Naive thymus-derived CD8-positive, alpha-beta T cell (primary cell): ENCODE data around the gene DOCK8. TPM values are rescaled to one million over a fixed set of nuclear protein-coding genes. Genes with fewer than 3 reads are reported as not detected.

Source experiments
- ATAC-seq, 2 donors: fragments of 150-1000 bp; cut with Tn5 transposase in 1 of 2; sonication (Bioruptor Pico), chemical (Tn5 transposase) in 1 of 2; 1 replicate in 1 of 2; 2 replicates in 1 of 2; pipeline ENCODE4 v1.10.0; 2021; ENCODE audit warnings: mild to moderate bottlenecking in 2 of 2, moderate library complexity in 2 of 2
- POLR2A ChIA-PET: fragments of 350-600 bp; sonication (Branson Sonifier 250); formaldehyde crosslinking; loops from one replicate; lab custom pipeline; 2021; ENCODE audit warnings: antibody characterized with exemption; lab: Charles Lee
- DNase-seq, 10 donors: peaks; one replicate each; pipeline versions ENCODE4 v3.0.0 to v3.0.0-alpha.2; 2020 to 2022
- H3K27ac Mint-ChIP-seq, 10 donors: one replicate each; pipeline ENCODE4 v1.8.0; 2020 to 2022; ENCODE audit warnings: mild to moderate bottlenecking in 10 of 10, mixed read lengths in 10 of 10, moderate library complexity in 4 of 10, inconsistent platforms in 1 of 10
- H3K27me3 Mint-ChIP-seq, 5 donors: one replicate each; pipeline ENCODE4 v1.8.0; 2021 to 2022; ENCODE audit warnings: mixed read lengths in 5 of 5
- H3K36me3 Mint-ChIP-seq, 3 donors: one replicate each; pipeline ENCODE4 v1.8.0; 2020 to 2022; ENCODE audit warnings: mixed read lengths in 3 of 3, mild to moderate bottlenecking in 2 of 3, inconsistent platforms in 1 of 3
- H3K4me1 Mint-ChIP-seq, 4 donors: one replicate each; pipeline ENCODE4 v1.8.0; 2021 to 2022; ENCODE audit warnings: mixed read lengths in 4 of 4
- H3K4me3 Mint-ChIP-seq, 10 donors: one replicate each; pipeline ENCODE4 v1.8.0; 2020 to 2022; ENCODE audit warnings: mild to moderate bottlenecking in 10 of 10, mixed read lengths in 10 of 10, moderate library complexity in 6 of 10, inconsistent platforms in 1 of 10
- H3K9me3 Mint-ChIP-seq, 9 donors: one replicate each; pipeline ENCODE4 v1.8.0; 2020 to 2022; ENCODE audit warnings: mixed read lengths in 9 of 9, mild to moderate bottlenecking in 3 of 9, inconsistent platforms in 1 of 9, moderate library complexity in 1 of 9
- polyA plus RNA-seq, 3 donors: library from polyadenylated mRNA; unstranded; fragments of 300-500 nt; fragmentation: Illumina TruSeq; gene quantifications; one replicate each; pipeline ENCODE4 v1.2.3, GENCODE V29; 2021
- total RNA-seq, 8 experiments: library from RNA in 2 of 8; stranded (reverse) in 2 of 8; gene quantifications; one replicate each; pipeline ENCODE4 v1.2.3 and lab custom pipeline; 2021 to 2026

Gene DOCK8
- total and polyA plus RNA-seq, 5 experiments from 2014 or later: 41.5 to 224 (median 52.2) TPM

DNA sequence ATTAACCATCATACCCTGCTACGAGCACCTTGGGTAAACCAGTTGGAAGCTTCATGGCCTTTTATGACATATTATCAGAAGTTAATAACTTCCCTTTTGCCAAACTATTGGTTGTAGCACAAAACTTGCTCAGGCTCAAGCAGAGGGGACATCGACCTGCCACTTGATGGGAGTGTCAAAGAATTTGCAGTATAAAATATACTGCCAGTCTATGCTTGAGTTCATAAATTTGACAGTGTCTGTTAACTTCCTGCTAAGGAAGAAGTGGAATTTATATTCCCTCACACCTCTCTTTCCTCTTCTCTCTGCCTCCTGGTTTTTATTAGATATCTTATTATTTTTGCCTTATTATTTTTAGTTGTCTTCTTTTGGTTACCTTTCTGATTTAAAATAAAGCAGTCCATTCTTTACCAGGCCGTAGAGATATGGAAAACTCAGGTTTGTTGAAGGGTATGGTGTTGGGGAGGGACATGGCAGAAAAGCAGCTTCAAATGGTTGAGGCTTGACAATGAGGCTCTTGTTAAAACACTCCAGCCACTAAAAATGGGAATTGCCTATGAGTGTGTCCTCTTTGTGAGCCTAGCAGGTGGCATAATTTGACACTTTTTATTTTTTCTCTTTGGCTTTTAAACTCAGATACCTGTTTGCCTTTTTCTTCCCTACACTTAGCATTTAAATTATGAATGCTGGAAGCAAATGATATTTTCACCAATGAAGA, 298.0 kb downstream of the DOCK8 start:
- POLR2A ChIA-PET: interaction anchor here (0.6 kb wide), 1 partner anchor 129 kb away, joined by 3 read pairs; no protein-coding TSS in a partner anchor
- Mint-ChIP-seq H3K27me3 (peaks cover 0 to 2% (median 0%) of the 10 kb centered on the region in 5 donors), H3K27ac (peak overlapping the region in 6 of 10 donors; percentile 6 to 61 (median 20)), H3K9me3 (peaks cover 0 to 10% (median 2%) of the 10 kb centered on the region in 9 donors), H3K36me3 (peaks cover 0 to 3% (median 0%) of the 10 kb centered on the region in 3 donors), H3K4me1 (peaks cover 10 to 37% (median 26%) of the 10 kb centered on the region in 4 donors), H3K4me3 (no peak overlapping the region)
- DNase-seq: no peak
- no peak for ATAC-seq

Other genes with a start within 250 kb of the DOCK8 start
- gene WASHC1, start 185.4 kb upstream of the DOCK8 start, total RNA-seq: 10 to 100 TPM; 35.2 to 36.0 TPM
- gene WASHC1, start 185.4 kb upstream of the DOCK8 start, polyA plus RNA-seq: 1 to 10 TPM in 2 of 3 donors, under 1 TPM in 1; 0.56 to 2.4 (median 1.8) TPM
- gene FOXD4, start 96.4 kb upstream of the DOCK8 start, total RNA-seq: under 1 TPM in 1 of 2 experiments, not detected in 1; 0.60 TPM
- not detected for gene FOXD4, start 96.4 kb upstream of the DOCK8 start, polyA plus RNA-seq
- 10 to 100 TPM; 33.7 to 33.8 TPM for gene ZNG1A, start 35.8 kb upstream of the DOCK8 start, total RNA-seq
- gene ZNG1A, start 35.8 kb upstream of the DOCK8 start, polyA plus RNA-seq: 10 to 100 TPM; 16.8 to 29.9 (median 17.3) TPM